ENCODE data around the gene GLIS1.

DNA sequence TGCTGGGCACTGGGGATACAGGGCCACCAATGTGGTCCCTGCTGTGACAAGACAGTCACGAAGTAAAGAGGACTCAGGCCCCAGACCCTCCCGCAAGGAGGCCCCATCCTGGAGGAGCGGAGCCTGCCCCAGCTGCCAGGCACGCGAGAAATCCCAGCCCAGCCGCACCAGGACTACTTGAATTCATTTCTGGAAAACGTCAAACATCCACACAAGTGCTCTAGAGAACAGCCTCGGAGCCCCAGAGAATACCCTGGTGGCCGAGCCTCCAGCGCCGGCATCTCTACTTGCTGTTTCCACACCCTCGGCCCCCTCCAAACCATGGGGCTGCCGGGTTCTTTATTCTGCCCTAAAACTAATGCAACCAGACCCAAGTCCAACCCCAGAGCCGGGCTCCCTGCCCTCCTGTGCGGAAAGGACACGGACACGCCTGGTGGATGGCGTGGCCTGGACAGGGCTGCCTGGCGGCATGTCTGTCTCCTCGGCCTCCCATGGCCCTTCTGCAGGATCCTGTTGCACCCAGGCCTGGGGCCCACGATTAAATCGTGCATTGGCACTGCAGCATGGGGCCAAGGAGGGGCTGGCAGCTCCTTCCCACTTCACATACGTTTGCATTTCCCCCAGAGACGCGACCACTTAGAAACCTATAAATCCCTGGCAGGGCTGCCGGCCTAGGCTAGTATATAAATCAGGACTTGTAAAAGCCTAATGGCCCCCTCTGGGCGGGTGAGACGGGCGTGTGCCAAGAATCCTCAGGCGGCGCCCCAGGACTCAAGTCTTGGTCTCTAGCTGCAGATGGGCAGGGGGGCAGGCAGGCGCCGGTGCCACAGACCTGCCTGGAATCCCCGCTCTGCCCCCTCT is 238.5 kb downstream of the GLIS1 start:
- no peak for TF ChIP-seq CTCF (conservative IDR thresholded peaks at IDR 0.05; ENCODE audit: low read length)
- TF ChIP-seq EZH2phosphoT487 (IDR thresholded peaks at IDR 0.05; ENCODE audit: borderline replicate concordance): no peak
